Upper lobe of right lung (tissue), 1 donor: ENCODE data around the gene FOS. TPM values are rescaled to one million over a fixed set of nuclear protein-coding genes. Genes with fewer than 3 reads are reported as not detected.
A peak's percentile ranks its signal among the peaks of the same experiment; 100 is the strongest.

Experiments
- ATAC-seq: fragments of 200-7000 bp; cut with Tn5 transposase; one replicate; pipeline ENCODE4 v1.9.1; 2020; ENCODE audit warnings: mild to moderate bottlenecking, moderate library complexity
- DNase-seq: peaks from one replicate; pipeline ENCODE4 v3.0.0-alpha.2; 2020
- H3K27ac ChIP-seq: fragments of 200-600 bp; one replicate; pipeline ENCODE4 v1.8.0; 2022
- H3K27me3 ChIP-seq: fragments of 200-600 bp; one replicate; pipeline ENCODE4 v1.8.0; 2022; ENCODE audit warnings: mild to moderate bottlenecking
- H3K36me3 ChIP-seq: fragments of 200-600 bp; one replicate; pipeline ENCODE4 v1.8.0; 2022
- H3K4me1 ChIP-seq: fragments of 200-600 bp; one replicate; pipeline ENCODE4 v1.8.0; 2022
- H3K4me3 ChIP-seq: fragments of 200-600 bp; one replicate; pipeline ENCODE4 v1.8.0; 2022; ENCODE audit warnings: mild to moderate bottlenecking
- H3K9me3 ChIP-seq: fragments of 200-600 bp; one replicate; pipeline ENCODE4 v1.8.0; 2022
- intact Hi-C: fragments of 100-400 bp; cut with DNase I; formaldehyde crosslinking; loops from one replicate; pipeline ENCODE4 v1.11.0; 2022
- total RNA-seq: library from RNA; stranded (reverse); fragmentation: NEBNext Ultra II Directional; extraction: Animal tissue kit (Norgen Biotek cat#: 25700); gene quantifications from one replicate; pipeline ENCODE4 v1.2.1, GENCODE V29; 2021
- TF ChIP-seq, protein P1 (sequence below): fragments of 200-600 bp; IDR thresholded peaks from one replicate; pipeline ENCODE4 v1.8.0; 2022; ENCODE audit warnings: antibody characterized with exemption
- donor health status: DM: no; HTN: yes; CAD: no; lungs with severe emphysema.

Gene FOS
- total RNA-seq, 1 donor from 2014 or later = 204 TPM

- no peak overlapping the region for H3K4me3 ChIP-seq
- H3K36me3 ChIP-seq = no peaks in the 10 kb centered on the region
- intact Hi-C loops = no loop called here
- TF ChIP-seq, protein P1, sequence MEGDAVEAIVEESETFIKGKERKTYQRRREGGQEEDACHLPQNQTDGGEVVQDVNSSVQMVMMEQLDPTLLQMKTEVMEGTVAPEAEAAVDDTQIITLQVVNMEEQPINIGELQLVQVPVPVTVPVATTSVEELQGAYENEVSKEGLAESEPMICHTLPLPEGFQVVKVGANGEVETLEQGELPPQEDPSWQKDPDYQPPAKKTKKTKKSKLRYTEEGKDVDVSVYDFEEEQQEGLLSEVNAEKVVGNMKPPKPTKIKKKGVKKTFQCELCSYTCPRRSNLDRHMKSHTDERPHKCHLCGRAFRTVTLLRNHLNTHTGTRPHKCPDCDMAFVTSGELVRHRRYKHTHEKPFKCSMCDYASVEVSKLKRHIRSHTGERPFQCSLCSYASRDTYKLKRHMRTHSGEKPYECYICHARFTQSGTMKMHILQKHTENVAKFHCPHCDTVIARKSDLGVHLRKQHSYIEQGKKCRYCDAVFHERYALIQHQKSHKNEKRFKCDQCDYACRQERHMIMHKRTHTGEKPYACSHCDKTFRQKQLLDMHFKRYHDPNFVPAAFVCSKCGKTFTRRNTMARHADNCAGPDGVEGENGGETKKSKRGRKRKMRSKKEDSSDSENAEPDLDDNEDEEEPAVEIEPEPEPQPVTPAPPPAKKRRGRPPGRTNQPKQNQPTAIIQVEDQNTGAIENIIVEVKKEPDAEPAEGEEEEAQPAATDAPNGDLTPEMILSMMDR = no peak
- no peaks in the 10 kb centered on the region for H3K9me3 ChIP-seq
- peaks cover 21% of the 10 kb centered on the region for H3K4me1 ChIP-seq
- ATAC-seq (peak; percentile 1), DNase-seq (peak; percentile 63)
- H3K27me3 ChIP-seq = no peaks in the 10 kb centered on the region
- H3K27ac ChIP-seq = peak overlapping the region; percentile 32
Measured at GRCh38 chr14:75254381-75254822, 24.2 kb upstream of the FOS start.

DNA sequence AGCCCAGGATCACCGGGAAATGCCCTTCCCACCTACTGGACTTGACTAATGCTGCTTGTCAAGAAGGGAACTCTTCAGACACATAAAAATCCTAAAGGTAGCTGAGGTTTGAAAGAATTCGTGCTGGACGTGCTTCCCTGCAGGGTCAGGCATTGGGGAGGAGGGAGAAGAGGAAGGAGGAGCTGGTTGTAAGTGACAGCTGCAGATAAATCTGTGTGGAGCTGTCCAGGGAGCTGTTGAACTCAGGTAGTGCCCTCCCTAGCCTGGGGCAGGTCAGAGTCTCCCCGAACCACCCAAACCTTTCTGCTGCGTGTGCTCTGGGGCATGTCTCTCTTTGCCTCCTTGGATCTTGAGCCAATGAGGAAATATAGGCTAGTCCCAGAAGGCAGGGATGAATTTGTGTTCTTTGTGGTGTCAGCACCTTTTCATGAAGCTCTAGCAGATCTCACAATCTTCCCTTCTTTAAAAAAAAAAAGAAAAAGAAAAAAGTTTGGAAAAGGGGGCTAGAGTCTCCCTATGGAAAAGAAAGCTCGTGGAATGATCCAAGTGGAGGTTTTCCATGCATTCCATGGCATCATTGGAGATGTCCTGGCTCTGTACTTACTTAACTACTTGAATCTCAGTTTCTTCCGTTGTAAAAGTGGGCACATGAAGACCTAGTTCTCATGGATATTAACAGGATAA, 23.6 kb upstream of the FOS start:
- Histone ChIP-seq H3K27me3 (no peaks in the 10 kb centered on the region), H3K27ac (peak overlapping the region; percentile 32), H3K4me1 (peaks cover 26% of the 10 kb centered on the region), H3K4me3 (no peak overlapping the region), H3K36me3 (no peaks in the 10 kb centered on the region), H3K9me3 (no peaks in the 10 kb centered on the region)
- DNase-seq = peak; percentile 17
- intact Hi-C loops = no loop called here
- ATAC-seq = no peak
- TF ChIP-seq, protein P1 = no peak

DNA sequence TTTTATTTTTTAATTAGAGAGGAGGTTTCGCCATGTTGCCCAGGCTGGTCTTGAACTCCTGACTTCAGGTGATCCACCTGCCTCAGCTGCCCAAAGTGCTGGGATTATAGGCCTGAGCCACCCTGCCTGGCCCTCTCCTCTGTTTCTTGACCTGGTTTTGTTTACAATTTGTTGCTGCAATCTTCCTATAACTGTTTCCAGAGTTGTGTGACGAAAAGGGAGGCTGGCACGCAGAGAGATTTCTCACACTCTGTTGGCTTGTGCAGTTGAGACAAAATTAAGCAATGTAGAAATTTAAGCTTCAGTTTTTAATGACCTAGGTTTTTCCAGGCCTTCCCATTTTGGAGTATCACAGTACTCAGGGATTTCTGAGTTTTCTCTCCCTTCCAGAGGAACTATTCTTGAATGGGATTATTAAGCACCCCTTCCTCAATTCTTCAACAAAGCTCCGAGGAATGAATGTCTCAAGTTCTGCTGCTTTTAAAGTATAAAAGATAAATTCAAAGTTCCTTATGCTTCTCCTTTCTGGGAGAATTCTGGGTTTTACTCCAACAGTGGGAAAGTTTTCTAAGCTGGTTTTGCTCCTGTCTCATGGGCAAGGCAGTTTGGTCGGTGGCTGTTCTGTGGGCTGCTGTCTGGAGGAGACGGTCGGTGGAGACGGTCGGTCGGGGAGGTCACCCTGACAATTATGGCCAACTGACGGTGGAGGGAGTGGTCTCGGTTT, 20.4 kb upstream of the FOS start:
- no peaks in the 10 kb centered on the region for H3K9me3 ChIP-seq
- intact Hi-C loops = no loop called here
- peak overlapping the region; percentile 42 for H3K4me3 ChIP-seq
- no peaks in the 10 kb centered on the region for H3K36me3 ChIP-seq
- H3K27me3 ChIP-seq = no peaks in the 10 kb centered on the region
- DNase-seq = peak; percentile 64
- H3K4me1 ChIP-seq = peaks cover 26% of the 10 kb centered on the region
- no peak for ATAC-seq
- TF ChIP-seq, protein P1 = no peak
- H3K27ac ChIP-seq = peak overlapping the region; percentile 99

GRCh38 chr14:75258803-75259509, 19.7 kb upstream of the FOS start:
- Histone ChIP-seq H3K9me3 (no peaks in the 10 kb centered on the region), H3K4me3 (peak overlapping the region; percentile 42), H3K27ac (peak overlapping the region; percentile 99), H3K4me1 (peaks cover 26% of the 10 kb centered on the region), H3K27me3 (no peaks in the 10 kb centered on the region), H3K36me3 (no peaks in the 10 kb centered on the region)
- TF ChIP-seq, protein P1 = no peak
- DNase-seq (peak; percentile 100), ATAC-seq (peak; percentile 97)
- intact Hi-C loops = no loop called here

DNA sequence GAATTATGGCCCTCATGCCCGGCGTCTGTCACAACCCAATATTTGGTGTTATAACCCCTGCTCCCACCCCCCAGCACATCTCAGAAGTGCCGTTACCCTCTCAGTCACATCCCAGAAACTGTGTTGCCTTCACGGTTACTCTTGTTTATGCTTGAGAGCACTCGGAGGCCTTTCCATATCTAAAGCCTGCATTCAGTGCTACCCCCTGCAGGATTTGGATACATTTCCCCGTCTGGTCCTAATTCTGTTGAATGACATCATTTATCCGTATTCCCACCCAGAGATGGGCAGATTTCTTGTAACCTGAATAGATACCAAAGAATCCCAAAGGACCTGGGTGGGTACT, 19.1 kb upstream of the FOS start:
- Histone ChIP-seq H3K4me3 (peak overlapping the region; percentile 42), H3K9me3 (no peaks in the 10 kb centered on the region), H3K27me3 (no peaks in the 10 kb centered on the region), H3K27ac (peak overlapping the region; percentile 99), H3K36me3 (no peaks in the 10 kb centered on the region), H3K4me1 (peaks cover 21% of the 10 kb centered on the region)
- TF ChIP-seq, protein P1 = peak; percentile 12
- no peak for DNase-seq
- intact Hi-C loops = no loop called here
- no peak for ATAC-seq
